ENCODE results near the gene SYT15.
A peak's percentile ranks its signal among the peaks of the same experiment; 100 is the strongest.
"Not testable (repeated sequence)": the region's sequence is repeated elsewhere in the genome, so short reads cannot be mapped to it uniquely, and the experiment has no call there.

Gene SYT15

GRCh38 chr10:46578474-46579178, at the start of gene SYT15:
SYT15 (plus strand) TSS chr10:46579128; CDS start chr10:46579169, 41 bp downstream.
- DNase-seq (ENCODE audit: low read depth), result not testable (repeated sequence)

- DNase-seq (ENCODE audit: low read depth), result not testable (repeated sequence)
Observed at GRCh38 chr10:46529742-46530141, 49.2 kb upstream of the SYT15 start.

GRCh38 chr10:46530249-46531186, 48.4 kb upstream of the SYT15 start:
- no peak for DNase-seq (ENCODE audit: low read depth)

DNA sequence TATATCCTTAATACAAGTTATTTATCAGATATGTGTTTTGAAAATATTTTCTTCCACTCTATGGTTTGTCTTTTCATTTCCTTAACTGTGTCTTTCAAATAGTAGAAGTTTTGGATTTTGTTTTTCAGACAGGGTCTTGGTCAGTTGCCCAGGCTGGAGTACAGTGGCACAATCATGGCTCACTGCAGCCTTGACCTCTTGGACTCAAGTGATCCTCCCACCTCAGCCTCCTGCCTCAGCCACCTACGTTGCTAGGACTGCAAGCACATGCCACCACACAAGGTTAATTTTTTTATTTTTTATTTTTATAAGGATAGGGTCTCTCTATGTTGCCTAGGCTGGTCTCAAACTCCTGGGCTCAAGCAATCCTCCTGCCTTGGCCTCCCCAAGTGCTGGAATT, 46.7 kb upstream of the SYT15 start:
- not testable (repeated sequence) for DNase-seq (ENCODE audit: low read depth)

GRCh38 chr10:46534828-46535524, 44.0 kb upstream of the SYT15 start:
- no peak for DNase-seq (ENCODE audit: low read depth)

- DNase-seq (ENCODE audit: low read depth), result no peak
Observed at GRCh38 chr10:46536171-46536570, 42.8 kb upstream of the SYT15 start.

- DNase-seq (ENCODE audit: low read depth), result no peak
Observed at GRCh38 chr10:46536781-46537180, 42.1 kb upstream of the SYT15 start.

DNA sequence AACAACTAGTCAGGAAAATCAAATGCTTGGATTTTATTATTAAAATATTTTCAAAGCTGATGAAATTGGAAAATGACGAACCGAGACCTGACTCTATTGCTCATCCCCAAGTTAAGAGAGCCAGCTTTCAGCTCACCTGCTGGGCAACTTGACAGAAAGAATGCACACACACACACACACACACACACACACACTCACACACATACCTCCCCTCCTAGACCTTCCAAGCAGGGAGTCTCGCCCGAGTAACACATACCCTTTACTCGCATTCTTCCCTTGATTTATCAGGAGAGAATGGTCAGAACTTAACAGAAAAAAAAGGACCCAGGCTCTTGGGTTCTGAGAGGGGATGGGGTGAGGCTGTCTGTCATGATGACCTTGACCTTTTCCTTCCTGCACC, 41.6 kb upstream of the SYT15 start:
- no peak for DNase-seq (ENCODE audit: low read depth)

DNA sequence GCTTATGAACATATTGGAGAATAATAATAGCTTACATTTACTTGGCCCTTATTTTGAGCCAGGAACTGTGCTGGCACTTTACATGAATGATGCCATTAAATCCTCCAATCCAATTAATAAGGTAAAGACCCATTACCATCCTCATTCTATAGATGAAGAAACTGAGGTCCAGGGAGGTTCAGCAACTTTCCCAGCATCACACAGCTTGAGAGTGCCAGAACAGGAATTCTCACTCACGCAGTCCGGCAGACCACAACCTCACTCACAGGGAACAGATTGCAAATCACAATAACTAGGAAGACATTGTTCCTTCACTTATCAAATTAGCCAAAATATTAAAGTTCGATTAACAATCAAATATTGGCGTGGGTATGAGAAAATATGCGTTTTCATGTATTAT, 40.8 kb upstream of the SYT15 start:
- DNase-seq (ENCODE audit: low read depth), result no peak

GRCh38 chr10:46538717-46539426, 40.1 kb upstream of the SYT15 start:
- DNase-seq (ENCODE audit: low read depth), result no peak

GRCh38 chr10:46539596-46540411, 39.1 kb upstream of the SYT15 start:
- no peak for DNase-seq (ENCODE audit: low read depth)

DNA sequence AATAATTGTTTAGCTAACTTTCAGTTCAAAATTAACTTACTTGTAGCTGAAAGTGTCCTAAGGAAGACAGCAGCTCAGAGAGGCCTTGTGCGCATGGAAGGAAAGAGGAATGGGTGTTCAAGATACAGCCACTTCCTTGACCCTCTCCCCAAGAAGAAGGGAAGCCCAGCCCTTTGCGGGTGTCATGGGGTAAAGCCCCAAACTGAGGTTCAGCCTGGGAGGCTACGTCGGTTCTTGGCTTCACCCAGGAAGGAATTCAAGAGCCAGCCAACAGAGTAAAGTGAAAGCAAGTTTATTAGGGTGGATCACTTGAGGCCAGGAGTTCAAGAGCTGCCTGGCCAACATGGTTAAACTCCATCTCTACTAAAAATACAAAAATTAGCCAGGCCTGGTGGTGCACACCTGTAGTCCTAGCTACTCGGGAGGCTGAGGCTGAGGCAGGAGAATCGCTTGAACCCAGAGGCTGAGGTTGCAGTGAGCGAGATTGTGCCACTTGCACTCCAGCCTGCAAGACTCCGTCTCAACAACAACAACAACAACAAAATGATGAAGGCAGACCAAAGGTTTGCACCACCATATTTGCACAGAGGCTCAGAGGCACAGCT, 38.4 kb upstream of the SYT15 start:
- DNase-seq (ENCODE audit: low read depth), result no peak

DNA sequence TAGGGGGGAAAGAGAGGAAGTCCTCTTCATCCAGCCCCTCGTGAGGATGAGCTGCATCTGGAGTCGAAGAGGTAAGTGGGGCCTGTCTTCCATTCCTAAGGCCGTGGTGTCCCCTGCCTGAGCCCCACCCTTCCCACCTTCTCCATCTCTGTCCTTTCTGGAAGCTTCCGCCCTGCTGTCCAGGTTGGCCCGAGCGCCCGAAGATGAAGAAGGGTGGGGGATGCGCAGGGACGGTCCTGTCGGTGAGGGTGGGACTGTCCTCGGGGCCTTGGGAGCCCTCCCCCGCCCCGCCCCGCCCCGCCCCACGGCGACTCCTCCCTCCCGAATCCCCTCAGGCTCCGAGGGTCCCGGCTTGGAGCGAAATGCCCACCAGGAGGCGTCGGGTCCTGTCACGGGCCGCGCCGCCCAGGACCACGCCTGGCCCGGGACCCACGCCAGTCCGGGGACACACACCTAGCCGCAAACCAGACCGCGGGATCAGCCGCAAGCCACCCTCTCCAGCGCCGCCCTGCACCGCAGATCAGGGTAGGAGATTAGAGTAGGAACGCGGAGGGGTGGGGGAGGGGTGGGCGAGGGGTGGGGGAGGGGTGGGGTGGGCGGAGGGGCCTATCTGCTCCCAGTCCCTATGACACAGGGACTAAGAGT, 37.8 kb upstream of the SYT15 start:
- DNase-seq (ENCODE audit: low read depth), result peak; percentile 11

GRCh38 chr10:46541735-46542566, 37.0 kb upstream of the SYT15 start:
- no peak for DNase-seq (ENCODE audit: low read depth)

DNA sequence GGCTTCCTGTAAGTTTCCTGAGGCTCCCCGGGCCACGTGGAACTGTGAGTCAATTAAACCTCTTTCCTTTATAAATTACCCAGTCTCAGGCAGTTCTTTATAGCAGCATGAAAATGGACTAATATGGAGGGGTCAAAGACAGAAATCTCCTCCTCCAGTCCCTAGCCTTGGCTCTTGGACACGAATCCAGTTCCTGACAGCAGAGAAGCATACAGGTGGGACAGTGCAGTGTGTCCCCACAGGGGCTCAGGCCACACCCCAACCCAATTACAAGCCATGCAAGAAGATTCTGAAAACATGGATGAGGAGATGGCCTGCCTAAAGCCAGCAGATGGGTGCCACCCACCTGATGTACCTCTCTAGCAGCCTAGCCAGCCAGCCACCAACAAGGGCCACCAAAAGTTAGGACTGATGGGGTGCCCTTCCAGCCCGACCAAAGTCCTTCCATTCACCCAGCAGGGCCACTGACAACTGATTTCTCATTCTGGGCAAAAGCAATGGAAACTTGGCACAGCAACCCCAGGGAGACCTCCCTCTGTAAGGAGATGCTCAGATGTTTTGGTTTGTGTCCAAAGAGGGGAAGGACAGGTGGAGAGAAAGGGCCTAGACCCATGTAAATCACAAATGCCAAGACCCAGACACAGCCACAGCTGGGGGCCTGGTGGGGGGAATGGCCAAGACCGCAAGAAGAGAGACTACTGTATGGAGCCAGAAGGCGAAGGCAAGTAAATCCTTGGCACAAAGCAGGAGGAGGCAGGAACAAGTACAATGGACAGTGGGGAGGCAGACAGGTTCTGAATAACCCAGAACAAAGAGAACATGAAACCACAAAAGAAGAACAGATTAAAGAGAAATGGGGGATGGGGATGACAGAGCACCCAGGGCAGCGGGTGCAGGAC, 36.1 kb upstream of the SYT15 start:
- no peak for DNase-seq (ENCODE audit: low read depth)

GRCh38 chr10:46543466-46544377, 35.2 kb upstream of the SYT15 start:
- no peak for DNase-seq (ENCODE audit: low read depth)

Data from CMK (cell line).